ENCODE data around the gene MAPRE2.

DNA sequence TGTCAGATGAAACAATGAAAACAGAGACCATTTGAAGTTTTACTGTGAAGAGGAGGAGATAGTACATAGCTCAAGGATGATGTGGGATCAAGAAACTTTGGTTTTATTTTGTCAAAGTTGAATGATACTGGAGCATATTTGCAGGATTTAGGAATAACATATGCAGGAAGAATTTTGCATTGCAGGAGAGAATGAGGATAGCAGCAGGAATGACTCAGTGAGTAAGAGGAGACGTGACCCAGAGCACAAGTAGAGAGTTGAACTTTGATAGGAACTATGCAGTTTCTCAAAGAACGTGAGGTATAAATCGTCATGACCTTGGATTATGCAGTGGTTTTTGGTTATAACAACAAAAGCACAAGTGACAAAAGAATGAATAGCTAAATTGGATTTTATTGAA is 47.7 kb downstream of the MAPRE2 start:
- TF ChIP-seq, protein P1, sequence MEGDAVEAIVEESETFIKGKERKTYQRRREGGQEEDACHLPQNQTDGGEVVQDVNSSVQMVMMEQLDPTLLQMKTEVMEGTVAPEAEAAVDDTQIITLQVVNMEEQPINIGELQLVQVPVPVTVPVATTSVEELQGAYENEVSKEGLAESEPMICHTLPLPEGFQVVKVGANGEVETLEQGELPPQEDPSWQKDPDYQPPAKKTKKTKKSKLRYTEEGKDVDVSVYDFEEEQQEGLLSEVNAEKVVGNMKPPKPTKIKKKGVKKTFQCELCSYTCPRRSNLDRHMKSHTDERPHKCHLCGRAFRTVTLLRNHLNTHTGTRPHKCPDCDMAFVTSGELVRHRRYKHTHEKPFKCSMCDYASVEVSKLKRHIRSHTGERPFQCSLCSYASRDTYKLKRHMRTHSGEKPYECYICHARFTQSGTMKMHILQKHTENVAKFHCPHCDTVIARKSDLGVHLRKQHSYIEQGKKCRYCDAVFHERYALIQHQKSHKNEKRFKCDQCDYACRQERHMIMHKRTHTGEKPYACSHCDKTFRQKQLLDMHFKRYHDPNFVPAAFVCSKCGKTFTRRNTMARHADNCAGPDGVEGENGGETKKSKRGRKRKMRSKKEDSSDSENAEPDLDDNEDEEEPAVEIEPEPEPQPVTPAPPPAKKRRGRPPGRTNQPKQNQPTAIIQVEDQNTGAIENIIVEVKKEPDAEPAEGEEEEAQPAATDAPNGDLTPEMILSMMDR (IDR thresholded peaks at IDR 0.05) = no peak
- no peak for TF ChIP-seq POLR2A (IDR thresholded peaks at IDR 0.05)

Measured in upper lobe of left lung (tissue), 4 donors.